ENCODE results near the gene TJAP1. TPM values are rescaled to one million over a fixed set of nuclear protein-coding genes. Genes with fewer than 3 reads are reported as not detected.

Gene TJAP1
- polyA plus RNA-seq, 1 donor from 2014 or later: 11.4 TPM

DNA sequence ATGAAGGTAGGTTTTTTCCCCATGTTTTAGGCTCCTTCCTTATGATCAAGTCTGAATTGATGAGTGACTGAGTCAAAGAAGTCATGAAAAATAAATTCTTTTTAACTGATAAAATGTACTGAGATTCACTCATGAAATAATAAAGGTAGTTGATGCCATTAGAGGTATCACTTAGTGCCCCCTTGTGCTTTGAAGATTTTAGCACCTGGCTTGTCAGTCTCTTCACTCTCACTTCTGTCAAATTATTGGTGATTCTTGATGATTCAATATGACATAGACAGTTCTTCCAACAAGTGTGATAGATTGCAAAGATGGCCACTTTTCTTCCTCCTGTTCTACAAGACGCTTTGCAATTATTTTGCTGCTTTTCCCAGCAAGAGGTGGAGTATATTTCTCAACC lies 17.8 kb upstream of the TJAP1 start:
- H2AFZ ChIP-seq (ENCODE audit: low read depth, low read length): no peak overlapping the region
- H3K79me2 ChIP-seq (replicated peaks; ENCODE audit: insufficient read depth, low read length): no peaks in the 10 kb centered on the region
- H3K9me2 ChIP-seq (ENCODE audit: insufficient read depth, low read length): no peaks in the 10 kb centered on the region
- no peak overlapping the region for H3K27ac ChIP-seq (ENCODE audit: low read length)
- no peak overlapping the region for H3K4me3 ChIP-seq (ENCODE audit: low read length)
- no peaks in the 10 kb centered on the region for H3K9me3 ChIP-seq (ENCODE audit: low read length)
- H3K36me3 ChIP-seq (ENCODE audit: insufficient read depth, low read length): no peaks in the 10 kb centered on the region
- H3F3A ChIP-seq (ENCODE audit: insufficient read depth, low read length, poor library complexity, severe bottlenecking): no peaks in the 10 kb centered on the region
- H4K20me1 ChIP-seq (ENCODE audit: insufficient read depth): no peaks in the 10 kb centered on the region
- H3K9ac ChIP-seq (ENCODE audit: low read length): no peak overlapping the region
- H3K27me3 ChIP-seq (ENCODE audit: insufficient read depth, low read depth, low read length): peaks cover 3% of the 10 kb centered on the region
- no peak for TF ChIP-seq CTCF (IDR thresholded peaks at IDR 0.05; ENCODE audit: poor library complexity, severe bottlenecking)
- TF ChIP-seq POLR2AphosphoS5 (IDR thresholded peaks at IDR 0.05): no peak
- no peak for TF ChIP-seq RAD21 (conservative IDR thresholded peaks at IDR 0.05)
- no peak for TF ChIP-seq MXI1 (conservative IDR thresholded peaks at IDR 0.05; ENCODE audit: poor library complexity, severe bottlenecking)
- H3K4me2 ChIP-seq (ENCODE audit: low read length): no peak overlapping the region

DNA sequence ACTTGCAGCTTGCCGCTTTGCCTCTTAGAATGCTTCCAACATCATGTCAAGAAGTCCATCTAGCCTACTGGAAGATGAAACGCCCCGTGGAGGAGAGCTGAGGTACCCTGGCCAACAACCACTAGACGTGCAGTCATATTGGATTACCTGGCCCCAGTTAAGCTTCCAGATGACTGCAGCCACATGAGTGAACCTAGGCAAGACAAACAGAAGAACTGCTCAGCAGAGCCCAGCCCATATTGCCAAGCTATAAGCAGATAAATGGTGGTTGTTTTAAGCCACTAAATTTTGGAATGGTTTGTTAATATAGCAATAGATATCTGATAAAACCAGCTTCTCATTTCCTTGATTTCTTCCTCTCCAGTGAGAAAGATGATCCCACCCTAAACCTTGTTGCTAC lies 17.3 kb upstream of the TJAP1 start:
- no peak overlapping the region for H3K9ac ChIP-seq (ENCODE audit: low read length)
- no peak for TF ChIP-seq CTCF (IDR thresholded peaks at IDR 0.05; ENCODE audit: poor library complexity, severe bottlenecking)
- TF ChIP-seq POLR2AphosphoS5 (IDR thresholded peaks at IDR 0.05): no peak
- TF ChIP-seq RAD21 (conservative IDR thresholded peaks at IDR 0.05): no peak
- TF ChIP-seq EP300 (conservative IDR thresholded peaks at IDR 0.05; ENCODE audit: poor library complexity, severe bottlenecking): no peak
- TF ChIP-seq MXI1 (conservative IDR thresholded peaks at IDR 0.05; ENCODE audit: poor library complexity, severe bottlenecking): no peak
- TF ChIP-seq SMC3 (conservative IDR thresholded peaks at IDR 0.05; ENCODE audit: poor library complexity): no peak
- no peak for TF ChIP-seq EZH2 (IDR thresholded peaks at IDR 0.05; ENCODE audit: borderline replicate concordance, insufficient read depth, low read length, poor library complexity, severe bottlenecking)
- TF ChIP-seq TAF1 (IDR thresholded peaks at IDR 0.05; ENCODE audit: low read depth): no peak
- TF ChIP-seq REST (IDR thresholded peaks at IDR 0.05; ENCODE audit: borderline replicate concordance): no peak
- no peaks in the 10 kb centered on the region for H3K9me3 ChIP-seq (ENCODE audit: low read length)
- H2AFZ ChIP-seq (ENCODE audit: low read depth, low read length): no peak overlapping the region
- no peaks in the 10 kb centered on the region for H3F3A ChIP-seq (ENCODE audit: insufficient read depth, low read length, poor library complexity, severe bottlenecking)
- H3K36me3 ChIP-seq (ENCODE audit: insufficient read depth, low read length): no peaks in the 10 kb centered on the region
- no peak overlapping the region for H3K4me2 ChIP-seq (ENCODE audit: low read length)
- no peaks in the 10 kb centered on the region for H3K9me2 ChIP-seq (ENCODE audit: insufficient read depth, low read length)
- peaks cover 3% of the 10 kb centered on the region for H3K27me3 ChIP-seq (ENCODE audit: insufficient read depth, low read depth, low read length)
- H3K27ac ChIP-seq (ENCODE audit: low read length): no peak overlapping the region
- no peaks in the 10 kb centered on the region for H3K79me2 ChIP-seq (replicated peaks; ENCODE audit: insufficient read depth, low read length)
- H4K20me1 ChIP-seq (ENCODE audit: insufficient read depth): no peaks in the 10 kb centered on the region
- H3K4me3 ChIP-seq (ENCODE audit: low read length): no peak overlapping the region
